HepG2 (cell line): Measurements from ENCODE around the gene NPAS2. TPM values are rescaled to one million over a fixed set of nuclear protein-coding genes. Genes with fewer than 3 reads are reported as not detected.

ENCODE experiments used
- CEBPB ChIP-seq: IDR thresholded peaks from 2 replicates; pipeline ENCODE4 v1.6.1; 2011; ENCODE audit warnings: low read depth, low read length, improper control_type of control experiment, borderline replicate concordance
- CEBPG ChIP-seq: IDR thresholded peaks from 2 replicates; pipeline ENCODE4 v1.6.1; 2016
- GMEB1 ChIP-seq: sonication (generic); formaldehyde crosslinking; IDR thresholded peaks from 2 replicates; pipeline ENCODE4 v1.5.1; 2020; ENCODE audit warnings: missing genetic modification reagents, mild to moderate bottlenecking, borderline replicate concordance
- GRHL1 ChIP-seq: sonication (generic); formaldehyde crosslinking; conservative IDR thresholded peaks from 2 replicates; pipeline ENCODE4 v1.8.0; 2022; ENCODE audit warnings: missing genetic modification reagents
- HDAC1 ChIP-seq: sonication (generic); formaldehyde crosslinking; IDR thresholded peaks from 2 replicates; pipeline ENCODE4 v1.5.1; 2020; ENCODE audit warnings: mild to moderate bottlenecking, missing genetic modification reagents
- KAT7 ChIP-seq: IDR thresholded peaks from 2 replicates; pipeline ENCODE4 v1.6.1; 2018; ENCODE audit warnings: borderline replicate concordance, missing compliant biosample characterization
- KLF15 ChIP-seq: sonication (generic); formaldehyde crosslinking; IDR thresholded peaks from 2 replicates; pipeline ENCODE4 v1.8.1; 2023; ENCODE audit warnings: borderline replicate concordance, mild to moderate bottlenecking, inconsistent platforms, missing genetic modification reagents, mixed read lengths
- MEIS2 ChIP-seq: sonication (generic); formaldehyde crosslinking; IDR thresholded peaks from 2 replicates; pipeline ENCODE4 v1.9.0; 2021; ENCODE audit warnings: mild to moderate bottlenecking, missing genetic modification reagents
- NR2F2 ChIP-seq: IDR thresholded peaks from 2 replicates; pipeline ENCODE4 v1.6.1; 2012; ENCODE audit warnings: low read depth, inconsistent platforms, borderline replicate concordance
- SKI ChIP-seq: fragments of 450-650 bp; IDR thresholded peaks from one replicate; pipeline ENCODE4 v1.6.1; 2018; ENCODE audit warnings: mild to moderate bottlenecking; ENCODE audit not compliant: partially characterized antibody
- ZNF124 ChIP-seq: sonication (generic); formaldehyde crosslinking; IDR thresholded peaks from 2 replicates; pipeline ENCODE4 v1.4.0; 2020; ENCODE audit warnings: missing genetic modification reagents
- ZNF484 ChIP-seq: sonication (generic); formaldehyde crosslinking; IDR thresholded peaks from 2 replicates; pipeline ENCODE4 v1.5.1; 2020; ENCODE audit warnings: mild to moderate bottlenecking, low read depth, missing genetic modification reagents, borderline replicate concordance
- ZNF543 ChIP-seq: sonication (generic); formaldehyde crosslinking; IDR thresholded peaks from 2 replicates; pipeline ENCODE4 v1.4.0; 2020; ENCODE audit warnings: mild to moderate bottlenecking, missing genetic modification reagents
- ZNF564 ChIP-seq: sonication (generic); formaldehyde crosslinking; IDR thresholded peaks from 2 replicates; pipeline ENCODE4 v1.8.1; 2023; ENCODE audit warnings: mild to moderate bottlenecking, missing genetic modification reagents
- ZNF720 ChIP-seq: sonication (generic); formaldehyde crosslinking; IDR thresholded peaks from 2 replicates; pipeline ENCODE4 v1.4.0; 2020; ENCODE audit warnings: missing genetic modification reagents
- ZSCAN31 ChIP-seq: sonication (generic); formaldehyde crosslinking; IDR thresholded peaks from 2 replicates; pipeline ENCODE4 v1.5.0; 2020; ENCODE audit warnings: low read depth, mild to moderate bottlenecking, missing genetic modification reagents
- polyA plus RNA-seq, 8 experiments: library from polyadenylated mRNA; depleted of rRNA in 3 of 8; stranded (reverse) in 7 of 8; unstranded in 1 of 8; fragments of >200 nt; fragmentation: Illumina TruSeq in 4 of 8; extraction: Trizol in 4 of 8; gene quantifications; 2 replicates each; pipeline versions ENCODE4 v1.2.1 to v1.2.3, GENCODE V29; 2011 to 2016; ENCODE audit warnings: low read depth in 4 of 8, missing spikeins in 1 of 8, mixed read lengths in 1 of 8; ENCODE audit not compliant: insufficient read depth in 1 of 8
- total RNA-seq, 5 experiments: library from RNA; depleted of rRNA; stranded (reverse); fragments of >200 nt; fragmentation: Illumina TruSeq; extraction: Trizol; gene quantifications; 2 replicates each; pipeline ENCODE4 v1.2.3, GENCODE V29; 2016; ENCODE audit warnings: low read depth in 1 of 5
- TF ChIP-seq, protein P1 (sequence below): sonication (generic); formaldehyde crosslinking; IDR thresholded peaks from 2 replicates; pipeline ENCODE4 v1.8.1; 2023; ENCODE audit warnings: mild to moderate bottlenecking, missing genetic modification reagents
- TF ChIP-seq, protein P2 (sequence below): sonication (generic); formaldehyde crosslinking; IDR thresholded peaks from 2 replicates; pipeline ENCODE4 v1.4.0; 2020; ENCODE audit warnings: missing genetic modification reagents, mild to moderate bottlenecking, borderline replicate concordance
- TF ChIP-seq, protein P3 (sequence below): sonication (generic); formaldehyde crosslinking; IDR thresholded peaks from 2 replicates; pipeline ENCODE4 v1.4.0; 2020; ENCODE audit warnings: missing genetic modification reagents
- TF ChIP-seq, protein P4 (sequence below): sonication (generic); formaldehyde crosslinking; IDR thresholded peaks from 2 replicates; pipeline ENCODE4 v1.8.0; 2022; ENCODE audit warnings: mild to moderate bottlenecking, missing genetic modification reagents; ENCODE audit not compliant: insufficient replicate concordance

The NPAS2 gene
- total and polyA plus RNA-seq, 2 of the 13 experiments (the other 11 are each of a cell fraction or from before 2014, with no cell fraction given): 14.8 to 37.5 TPM

GRCh38 chr2:100818606-100819369, 1.2 kb upstream of the NPAS2 start (continued):
- TF ChIP-seq GRHL1 (CRISPR knock-in tag) (no peak), ZSCAN31 (CRISPR knock-in tag) (no peak; the same call in none of the 2 replicates), MEIS2 (CRISPR knock-in tag) (peak; percentile 7; the same call in 1 of the 2 replicates), CEBPG (CRISPR knock-in tag) (no peak), ZNF564 (peak; percentile 66; the same call in 1 of the 2 replicates), CEBPB (no peak), SKI (no peak), ZNF543 (peak; percentile 94), KAT7 (CRISPR knock-in tag) (0 out of 2 replicates have a peak, but pooled peaks have one; percentile 27), GMEB1 (CRISPR knock-in tag) (peak; percentile 60; the same call in 1 of the 2 replicates), ZNF124 (CRISPR knock-in tag) (no peak; the same call in 1 of the 2 replicates), KLF15 (CRISPR knock-in tag) (no peak), HDAC1 (CRISPR knock-in tag) (peak; percentile 76), ZNF484 (CRISPR knock-in tag) (no peak), ZNF720 (no peak), NR2F2 (no peak; the same call in 1 of the 2 replicates)
- TF ChIP-seq, protein P1, sequence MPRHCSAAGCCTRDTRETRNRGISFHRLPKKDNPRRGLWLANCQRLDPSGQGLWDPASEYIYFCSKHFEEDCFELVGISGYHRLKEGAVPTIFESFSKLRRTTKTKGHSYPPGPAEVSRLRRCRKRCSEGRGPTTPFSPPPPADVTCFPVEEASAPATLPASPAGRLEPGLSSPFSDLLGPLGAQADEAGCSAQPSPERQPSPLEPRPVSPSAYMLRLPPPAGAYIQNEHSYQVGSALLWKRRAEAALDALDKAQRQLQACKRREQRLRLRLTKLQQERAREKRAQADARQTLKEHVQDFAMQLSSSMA: no peak
- TF ChIP-seq, protein P2, sequence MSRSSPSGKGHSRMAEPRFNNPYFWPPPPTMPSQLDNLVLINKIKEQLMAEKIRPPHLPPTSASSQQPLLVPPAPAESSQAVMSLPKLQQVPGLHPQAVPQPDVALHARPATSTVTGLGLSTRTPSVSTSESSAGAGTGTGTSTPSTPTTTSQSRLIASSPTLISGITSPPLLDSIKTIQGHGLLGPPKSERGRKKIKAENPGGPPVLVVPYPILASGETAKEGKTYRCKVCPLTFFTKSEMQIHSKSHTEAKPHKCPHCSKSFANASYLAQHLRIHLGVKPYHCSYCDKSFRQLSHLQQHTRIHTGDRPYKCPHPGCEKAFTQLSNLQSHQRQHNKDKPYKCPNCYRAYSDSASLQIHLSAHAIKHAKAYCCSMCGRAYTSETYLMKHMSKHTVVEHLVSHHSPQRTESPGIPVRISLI (CRISPR knock-in tag): peak; percentile 91
- TF ChIP-seq, protein P3, sequence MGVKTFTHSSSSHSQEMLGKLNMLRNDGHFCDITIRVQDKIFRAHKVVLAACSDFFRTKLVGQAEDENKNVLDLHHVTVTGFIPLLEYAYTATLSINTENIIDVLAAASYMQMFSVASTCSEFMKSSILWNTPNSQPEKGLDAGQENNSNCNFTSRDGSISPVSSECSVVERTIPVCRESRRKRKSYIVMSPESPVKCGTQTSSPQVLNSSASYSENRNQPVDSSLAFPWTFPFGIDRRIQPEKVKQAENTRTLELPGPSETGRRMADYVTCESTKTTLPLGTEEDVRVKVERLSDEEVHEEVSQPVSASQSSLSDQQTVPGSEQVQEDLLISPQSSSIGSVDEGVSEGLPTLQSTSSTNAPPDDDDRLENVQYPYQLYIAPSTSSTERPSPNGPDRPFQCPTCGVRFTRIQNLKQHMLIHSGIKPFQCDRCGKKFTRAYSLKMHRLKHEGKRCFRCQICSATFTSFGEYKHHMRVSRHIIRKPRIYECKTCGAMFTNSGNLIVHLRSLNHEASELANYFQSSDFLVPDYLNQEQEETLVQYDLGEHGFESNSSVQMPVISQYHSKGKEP: 0 out of 2 replicates have a peak, but pooled peaks have one; percentile 25
- TF ChIP-seq, protein P4, sequence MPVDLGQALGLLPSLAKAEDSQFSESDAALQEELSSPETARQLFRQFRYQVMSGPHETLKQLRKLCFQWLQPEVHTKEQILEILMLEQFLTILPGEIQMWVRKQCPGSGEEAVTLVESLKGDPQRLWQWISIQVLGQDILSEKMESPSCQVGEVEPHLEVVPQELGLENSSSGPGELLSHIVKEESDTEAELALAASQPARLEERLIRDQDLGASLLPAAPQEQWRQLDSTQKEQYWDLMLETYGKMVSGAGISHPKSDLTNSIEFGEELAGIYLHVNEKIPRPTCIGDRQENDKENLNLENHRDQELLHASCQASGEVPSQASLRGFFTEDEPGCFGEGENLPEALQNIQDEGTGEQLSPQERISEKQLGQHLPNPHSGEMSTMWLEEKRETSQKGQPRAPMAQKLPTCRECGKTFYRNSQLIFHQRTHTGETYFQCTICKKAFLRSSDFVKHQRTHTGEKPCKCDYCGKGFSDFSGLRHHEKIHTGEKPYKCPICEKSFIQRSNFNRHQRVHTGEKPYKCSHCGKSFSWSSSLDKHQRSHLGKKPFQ (CRISPR knock-in tag): peak; percentile 64
